Uterus (tissue), 4 donors: ENCODE data around the gene COL25A1. TPM values are rescaled to one million over a fixed set of nuclear protein-coding genes. Genes with fewer than 3 reads are reported as not detected.

Experiments
- DNase-seq, 2 donors: peaks; one replicate each; pipeline ENCODE4 v3.0.0-alpha.2; 2019 to 2020
- H3K27ac ChIP-seq, 2 donors: fragments of 200-600 bp; sonication (generic); 1 replicate in 1 of 2; 2 replicates in 1 of 2; pipeline ENCODE4 v1.5.1; 2016 to 2018
- H3K27me3 ChIP-seq, 2 donors: fragments of 200-600 bp; sonication (generic); one replicate each; pipeline ENCODE4 v1.5.1; 2018 to 2019; ENCODE audit warnings: control low read depth in 1 of 2
- H3K36me3 ChIP-seq, 2 donors: fragments of 200-600 bp; sonication (generic); one replicate each; pipeline ENCODE4 v1.5.1; 2019; ENCODE audit warnings: control low read depth in 1 of 2
- H3K4me1 ChIP-seq, 2 donors: fragments of 200-600 bp; sonication (generic); one replicate each; pipeline ENCODE4 v1.5.1; 2018 to 2019; ENCODE audit warnings: control low read depth in 1 of 2
- H3K4me3 ChIP-seq, 2 donors: fragments of 200-600 bp; sonication (generic); 1 replicate in 1 of 2; 2 replicates in 1 of 2; pipeline ENCODE4 v1.5.1; 2018 to 2019; ENCODE audit warnings: mild to moderate bottlenecking in 1 of 2
- H3K9me3 ChIP-seq, 2 donors: fragments of 200-600 bp; sonication (generic); one replicate each; pipeline ENCODE4 v1.5.1; 2019; ENCODE audit warnings: control low read depth in 1 of 2
- POLR2A ChIP-seq, 2 donors: fragments of 450-650 bp; IDR thresholded peaks; one replicate each; pipeline ENCODE4 v1.6.1; 2016; ENCODE audit warnings: antibody characterized with exemption in 2 of 2, mild to moderate bottlenecking in 1 of 2, moderate library complexity in 1 of 2
- intact Hi-C: fragments of 100-400 bp; cut with DNase I; formaldehyde crosslinking; loops from one replicate; pipeline ENCODE4 v1.15.1; 2023; ENCODE audit warnings: low total_unique reads
- total RNA-seq, 4 donors: library from RNA; depleted of rRNA in 3 of 4; stranded (reverse); fragments of >200 nt in 3 of 4; gene quantifications; one replicate each; pipeline versions ENCODE4 v1.1.0 to v1.2.4, GENCODE V29; 2014 to 2023
- TF ChIP-seq, protein P1 (sequence below), 4 experiments: fragments of 200-600 bp in 2 of 4; fragments of 450-650 bp in 2 of 4; sonication (generic) in 2 of 4; IDR thresholded peaks; one replicate each; pipeline ENCODE4 v1.5.1; 2016 to 2019; ENCODE audit warnings: antibody characterized with exemption in 4 of 4, mild to moderate bottlenecking in 2 of 4, moderate library complexity in 1 of 4
- donor health status: DM: yes; HTN: yes; CAD: no.

The COL25A1 gene
- total RNA-seq, 4 donors from 2014 or later: 0.26 to 41.1 (median 1.8) TPM; not detected in 1

- TF ChIP-seq, protein P1, sequence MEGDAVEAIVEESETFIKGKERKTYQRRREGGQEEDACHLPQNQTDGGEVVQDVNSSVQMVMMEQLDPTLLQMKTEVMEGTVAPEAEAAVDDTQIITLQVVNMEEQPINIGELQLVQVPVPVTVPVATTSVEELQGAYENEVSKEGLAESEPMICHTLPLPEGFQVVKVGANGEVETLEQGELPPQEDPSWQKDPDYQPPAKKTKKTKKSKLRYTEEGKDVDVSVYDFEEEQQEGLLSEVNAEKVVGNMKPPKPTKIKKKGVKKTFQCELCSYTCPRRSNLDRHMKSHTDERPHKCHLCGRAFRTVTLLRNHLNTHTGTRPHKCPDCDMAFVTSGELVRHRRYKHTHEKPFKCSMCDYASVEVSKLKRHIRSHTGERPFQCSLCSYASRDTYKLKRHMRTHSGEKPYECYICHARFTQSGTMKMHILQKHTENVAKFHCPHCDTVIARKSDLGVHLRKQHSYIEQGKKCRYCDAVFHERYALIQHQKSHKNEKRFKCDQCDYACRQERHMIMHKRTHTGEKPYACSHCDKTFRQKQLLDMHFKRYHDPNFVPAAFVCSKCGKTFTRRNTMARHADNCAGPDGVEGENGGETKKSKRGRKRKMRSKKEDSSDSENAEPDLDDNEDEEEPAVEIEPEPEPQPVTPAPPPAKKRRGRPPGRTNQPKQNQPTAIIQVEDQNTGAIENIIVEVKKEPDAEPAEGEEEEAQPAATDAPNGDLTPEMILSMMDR (IDR thresholded peaks at IDR 0.05): no peak
- no peak for TF ChIP-seq POLR2A (IDR thresholded peaks at IDR 0.05)
- Histone ChIP-seq H3K36me3 (no peaks in the 10 kb centered on the region), H3K9me3 (no peaks in the 10 kb centered on the region), H3K27ac (no peak overlapping the region), H3K27me3 (no peaks in the 10 kb centered on the region), H3K4me1 (no peaks in the 10 kb centered on the region), H3K4me3 (no peak overlapping the region)
- intact Hi-C loops: no loop called here
- no peak for DNase-seq
These were observed 287.0 kb downstream of the COL25A1 start for GRCh38 chr4:109015413-109015810.

DNA sequence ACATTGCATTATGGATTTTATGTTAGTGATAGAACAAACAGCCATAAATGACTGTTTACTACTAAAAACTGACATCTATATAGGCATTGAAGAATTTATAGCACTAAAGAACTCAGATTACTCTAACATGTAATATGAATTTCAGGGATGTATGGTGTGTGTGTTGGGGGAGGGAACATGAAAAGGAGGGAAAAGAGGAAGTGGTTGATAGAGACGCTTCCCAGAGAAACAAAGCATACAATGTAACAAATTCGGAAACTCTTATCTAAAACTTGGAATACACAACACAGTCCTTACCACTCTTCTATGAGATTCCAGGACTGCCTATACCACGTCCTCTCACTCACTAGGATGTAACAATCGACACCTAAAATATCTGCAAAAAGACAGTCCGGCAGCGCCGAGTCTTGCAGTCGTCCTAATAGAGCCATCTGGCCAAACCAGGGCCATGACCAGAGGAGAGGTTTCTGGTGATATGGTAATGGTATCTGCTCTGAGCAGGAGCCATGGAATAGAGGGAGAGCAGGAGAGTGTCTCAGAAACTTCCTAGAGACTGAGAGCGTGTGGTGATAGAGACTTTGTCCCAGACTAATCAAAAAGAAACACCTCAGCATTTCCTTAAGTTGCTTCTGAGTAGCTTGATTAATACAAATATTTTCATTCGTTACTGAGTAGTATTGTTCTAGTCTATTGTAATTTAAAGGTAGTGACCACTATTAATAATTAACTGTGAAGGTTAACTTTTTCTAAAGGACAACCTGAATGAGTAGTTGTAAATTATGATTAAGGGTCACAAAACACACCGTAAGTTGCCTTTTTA lies 287.7 kb downstream of the COL25A1 start:
- Histone ChIP-seq H3K27ac (no peak overlapping the region), H3K4me1 (no peaks in the 10 kb centered on the region), H3K9me3 (no peaks in the 10 kb centered on the region), H3K27me3 (no peaks in the 10 kb centered on the region), H3K4me3 (no peak overlapping the region), H3K36me3 (no peaks in the 10 kb centered on the region)
- TF ChIP-seq, protein P1 (IDR thresholded peaks at IDR 0.05): no peak
- no peak for TF ChIP-seq POLR2A (IDR thresholded peaks at IDR 0.05)
- DNase-seq: no peak
- intact Hi-C loops: no loop called here

GRCh38 chr4:109012286-109012880 lies 290.1 kb downstream of the COL25A1 start:
- H3K4me3 ChIP-seq: no peak overlapping the region
- TF ChIP-seq, protein P1 (IDR thresholded peaks at IDR 0.05): no peak
- TF ChIP-seq POLR2A (IDR thresholded peaks at IDR 0.05): no peak
- no peaks in the 10 kb centered on the region for H3K27me3 ChIP-seq
- H3K4me1 ChIP-seq: no peaks in the 10 kb centered on the region
- intact Hi-C loops: no loop called here
- no peak for DNase-seq
- H3K9me3 ChIP-seq: no peaks in the 10 kb centered on the region
- H3K36me3 ChIP-seq: no peaks in the 10 kb centered on the region
- H3K27ac ChIP-seq: no peak overlapping the region

GRCh38 chr4:109011241-109012026 lies 291.0 kb downstream of the COL25A1 start:
- no peaks in the 10 kb centered on the region for H3K36me3 ChIP-seq
- H3K9me3 ChIP-seq: no peaks in the 10 kb centered on the region
- no peaks in the 10 kb centered on the region for H3K27me3 ChIP-seq
- no peak overlapping the region for H3K27ac ChIP-seq
- intact Hi-C loops: no loop called here
- no peak for DNase-seq
- H3K4me3 ChIP-seq: no peak overlapping the region
- TF ChIP-seq POLR2A (IDR thresholded peaks at IDR 0.05): no peak
- H3K4me1 ChIP-seq: no peaks in the 10 kb centered on the region

DNA sequence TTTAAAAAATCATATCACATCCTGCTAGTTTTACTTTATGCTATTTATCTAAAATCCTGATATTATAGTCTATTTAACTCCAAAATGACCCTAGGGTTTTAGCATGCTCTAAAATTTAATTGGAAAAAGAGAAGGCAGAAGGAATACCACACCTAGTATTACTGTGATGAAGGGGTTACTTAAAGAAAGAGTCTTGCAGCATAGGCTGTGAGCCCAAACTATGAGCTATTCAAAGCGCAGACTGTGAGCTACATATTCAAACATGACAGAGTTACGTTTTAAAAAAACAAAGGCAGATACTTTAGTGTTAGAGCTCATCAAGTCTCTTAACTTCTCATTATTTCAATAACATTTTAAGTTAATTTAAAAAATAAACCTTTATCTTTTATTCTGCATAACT lies 291.9 kb downstream of the COL25A1 start:
- Histone ChIP-seq H3K4me1 (no peaks in the 10 kb centered on the region), H3K4me3 (no peak overlapping the region), H3K36me3 (no peaks in the 10 kb centered on the region), H3K9me3 (no peaks in the 10 kb centered on the region), H3K27ac (no peak overlapping the region), H3K27me3 (no peaks in the 10 kb centered on the region)
- no peak for TF ChIP-seq POLR2A (IDR thresholded peaks at IDR 0.05)
- TF ChIP-seq, protein P1 (IDR thresholded peaks at IDR 0.05): no peak
- no peak for DNase-seq
- intact Hi-C loops: no loop called here
